B cell (primary cell): Measurements from ENCODE around the gene UBE2F. TPM values are rescaled to one million over a fixed set of nuclear protein-coding genes. Genes with fewer than 3 reads are reported as not detected.

Source experiments
- ATAC-seq: fragments of 200-7000 bp; cut with Tn5 transposase; one replicate; pipeline ENCODE4 v1.10.0; 2021; ENCODE audit warnings: low read depth, mild to moderate bottlenecking, moderate number of reproducible peaks, moderate library complexity
- CTCF ChIA-PET: fragments of 350-600 bp; sonication (Branson Sonifier 250); formaldehyde crosslinking; loops from one replicate; lab custom pipeline; 2021; ENCODE audit warnings: antibody characterized with exemption, inconsistent platforms; lab: Charles Lee
- POLR2A ChIA-PET: fragments of 350-600 bp; sonication (Branson Sonifier 250); formaldehyde crosslinking; loops from one replicate; lab custom pipeline; 2021; ENCODE audit warnings: antibody characterized with exemption; lab: Charles Lee
- DNase-seq: peaks from one replicate; pipeline ENCODE4 v3.0.0; 2013
- H2AFZ ChIP-seq: 2 replicates; pipeline ENCODE4 v1.6.1; 2012; ENCODE audit warnings: mild to moderate bottlenecking, low read depth, low read length; ENCODE audit not compliant: insufficient read depth, poor library complexity, severe bottlenecking
- H3K27ac ChIP-seq, 2 donors: 1 replicate in 1 of 2; 2 replicates in 1 of 2; pipeline ENCODE4 v1.5.1; 2012 to 2013; ENCODE audit warnings: low read length in 2 of 2, mild to moderate bottlenecking in 2 of 2, moderate library complexity in 1 of 2
- H3K27me3 ChIP-seq, 4 experiments: fragments of 200-600 bp in 1 of 4; sonication (generic) in 1 of 4; replicated peaks in 1 of 4; 1 replicate in 2 of 4; 2 replicates in 2 of 4; pipeline versions ENCODE4 v1.6.1 to v1.7.0; 2013 to 2016; ENCODE audit warnings: low read length in 3 of 4, mild to moderate bottlenecking in 2 of 4, mixed read lengths in 1 of 4, moderate library complexity in 1 of 4; ENCODE audit not compliant: insufficient read depth in 4 of 4, control insufficient read depth in 3 of 4; ENCODE audit errors: control extremely low read depth in 1 of 4
- H3K36me3 ChIP-seq, 2 experiments: replicated peaks in 1 of 2; 1 replicate in 1 of 2; 2 replicates in 1 of 2; pipeline versions ENCODE4 v1.6.1 to v1.7.1; 2013; ENCODE audit warnings: low read length in 1 of 2; ENCODE audit not compliant: insufficient read depth in 2 of 2, control insufficient read depth in 1 of 2; ENCODE audit errors: control extremely low read depth in 1 of 2, extremely low read depth in 1 of 2
- H3K4me1 ChIP-seq, 2 donors: fragments of 200-600 bp in 1 of 2; sonication (generic) in 1 of 2; 1 replicate in 1 of 2; 2 replicates in 1 of 2; pipeline versions ENCODE4 v1.5.1 to v1.6.1; 2013 to 2017; ENCODE audit warnings: low read length in 2 of 2; ENCODE audit not compliant: control insufficient read depth in 2 of 2, insufficient read depth in 2 of 2
- H3K4me2 ChIP-seq: replicated peaks from 2 replicates; pipeline ENCODE3; 2012; ENCODE audit warnings: mild to moderate bottlenecking, low read depth, low read length; ENCODE audit not compliant: poor library complexity, severe bottlenecking
- H3K4me3 ChIP-seq, 5 experiments: fragments of 200-600 bp in 1 of 5; sonication (generic) in 1 of 5; 1 replicate in 3 of 5; 2 replicates in 2 of 5; pipeline versions ENCODE4 v1.5.1 to v1.7.0; 2011 to 2016; ENCODE audit warnings: low read length in 4 of 5, mild to moderate bottlenecking in 4 of 5, low read depth in 2 of 5, control low read depth in 1 of 5, moderate library complexity in 1 of 5; ENCODE audit not compliant: insufficient read depth in 1 of 5; ENCODE audit errors: control extremely low read depth in 1 of 5, extremely low read depth in 1 of 5
- H3K79me2 ChIP-seq: fragments of 200-600 bp; sonication (generic); one replicate; pipeline ENCODE4 v1.6.0; 2016; ENCODE audit warnings: low read length; ENCODE audit not compliant: control insufficient read depth, insufficient read depth
- H3K9ac ChIP-seq: fragments of 200-600 bp; sonication (generic); 2 replicates; pipeline ENCODE4 v1.6.1; 2017; ENCODE audit warnings: mild to moderate bottlenecking, low read length, moderate library complexity
- H3K9me3 ChIP-seq, 3 donors: one replicate each; pipeline versions ENCODE4 v1.6.1 to v1.7.1; 2013; ENCODE audit warnings: low read length in 2 of 3; ENCODE audit not compliant: control insufficient read depth in 2 of 3, insufficient read depth in 1 of 3; ENCODE audit errors: control extremely low read depth in 1 of 3
- H4K20me1 ChIP-seq: 2 replicates; pipeline ENCODE4 v1.6.0; 2012; ENCODE audit warnings: mild to moderate bottlenecking, low read length; ENCODE audit not compliant: insufficient read depth, control insufficient read depth, poor library complexity, severe bottlenecking
- H3K27ac Mint-ChIP-seq: one replicate; pipeline ENCODE4 v1.8.0; 2021; ENCODE audit warnings: mixed read lengths
- H3K27me3 Mint-ChIP-seq: one replicate; pipeline ENCODE4 v1.8.0; 2021; ENCODE audit warnings: mixed read lengths
- H3K4me1 Mint-ChIP-seq: one replicate; pipeline ENCODE4 v1.8.0; 2021; ENCODE audit warnings: mixed read lengths
- H3K4me3 Mint-ChIP-seq: one replicate; pipeline ENCODE4 v1.8.0; 2021; ENCODE audit warnings: mixed read lengths
- H3K9me3 Mint-ChIP-seq: one replicate; pipeline ENCODE4 v1.8.0; 2022; ENCODE audit warnings: mixed read lengths; ENCODE audit not compliant: insufficient read depth
- EZH2 ChIP-seq: IDR thresholded peaks from 2 replicates; pipeline ENCODE4 v1.6.1; 2012; ENCODE audit warnings: borderline replicate concordance, low read depth, mild to moderate bottlenecking, moderate library complexity, low read length; ENCODE audit not compliant: insufficient read depth, poor library complexity, severe bottlenecking
- WGBS: methylation state at CpG from one replicate; pipeline ENCODE4 v1.1.5; 2013; ENCODE audit warnings: missing lambda C conversion rate; ENCODE audit not compliant: insufficient coverage; 5-methylcytosine and 5-hydroxymethylcytosine counted together
- intact Hi-C: fragments of 100-400 bp; cut with micrococcal nuclease; formaldehyde crosslinking; loops from one replicate; pipeline ENCODE4 v1.10.0; 2022
- polyA plus RNA-seq: library from polyadenylated mRNA; depleted of rRNA; stranded (reverse); fragments of >200 nt; gene quantifications from 2 replicates; pipeline ENCODE4 v1.2.3, GENCODE V29; 2012
- total RNA-seq, 2 donors: library from RNA; stranded (reverse); fragments of 120-200 nt in 1 of 2; gene quantifications; 1 replicate in 1 of 2; 2 replicates in 1 of 2; pipeline versions ENCODE4 v1.2.3 to v1.2.4, GENCODE V29; 2013 to 2022
- TF ChIP-seq, protein P1 (sequence below): fragments of 200-600 bp; IDR thresholded peaks from one replicate; pipeline ENCODE4 v1.8.0; 2022; ENCODE audit warnings: antibody characterized with exemption, mild to moderate bottlenecking

Gene UBE2F
- total and polyA plus RNA-seq, 2 donors (not counting 1 experiment from before 2014, with no cell fraction given) = 22.5 to 57.6 TPM

DNA sequence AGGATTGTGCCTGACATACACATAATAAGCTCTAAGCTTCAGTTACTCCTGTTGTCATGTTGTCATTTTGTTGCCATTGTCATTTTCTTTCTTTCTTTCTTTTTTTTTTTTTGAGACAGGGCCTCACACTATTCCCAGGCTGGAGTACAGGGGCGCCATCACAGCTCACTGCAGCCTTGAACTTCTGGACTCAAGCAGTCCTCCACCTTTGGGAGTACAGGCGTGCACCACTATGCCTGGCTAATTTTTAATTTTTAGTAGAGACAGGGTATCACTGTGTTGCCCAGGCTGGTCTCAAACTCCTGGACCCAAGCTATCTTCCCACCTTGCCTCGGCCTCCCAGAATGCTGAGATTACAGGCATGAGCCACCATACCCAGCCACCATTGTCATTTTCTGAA is 63.0 kb downstream of the UBE2F start:
- no peak for ATAC-seq
- Histone ChIP-seq H3K4me1 (no peaks in the 10 kb centered on the region), H3K4me3 (no peak overlapping the region), H3K27me3 (no peaks in the 10 kb centered on the region), H3K9ac (no peak overlapping the region), H4K20me1 (no peaks in the 10 kb centered on the region), H3K79me2 (no peaks in the 10 kb centered on the region), H3K9me3 (no peaks in the 10 kb centered on the region), H3K4me2 (no peak overlapping the region), H3K36me3 (peaks cover 0 to 29% of the 10 kb centered on the region in 2 experiments), H2AFZ (no peak overlapping the region), H3K27ac (no peak overlapping the region)
- WGBS = 100% methylated on average over 2 of the region's 3 CpGs
- Mint-ChIP-seq H3K9me3 (no peaks in the 10 kb centered on the region), H3K4me3 (no peak overlapping the region), H3K4me1 (no peaks in the 10 kb centered on the region), H3K27me3 (no peaks in the 10 kb centered on the region), H3K27ac (no peak overlapping the region)
- intact Hi-C loops = no loop called here
- no peak for DNase-seq
- POLR2A ChIA-PET = no interaction called here
- CTCF ChIA-PET = interaction anchor here (0.7 to 1.0 kb wide), 3 partner anchors 104 to 285 kb away, joined by 3 read pairs; no protein-coding TSS in a partner anchor
- no peak for TF ChIP-seq EZH2
- TF ChIP-seq, protein P1, sequence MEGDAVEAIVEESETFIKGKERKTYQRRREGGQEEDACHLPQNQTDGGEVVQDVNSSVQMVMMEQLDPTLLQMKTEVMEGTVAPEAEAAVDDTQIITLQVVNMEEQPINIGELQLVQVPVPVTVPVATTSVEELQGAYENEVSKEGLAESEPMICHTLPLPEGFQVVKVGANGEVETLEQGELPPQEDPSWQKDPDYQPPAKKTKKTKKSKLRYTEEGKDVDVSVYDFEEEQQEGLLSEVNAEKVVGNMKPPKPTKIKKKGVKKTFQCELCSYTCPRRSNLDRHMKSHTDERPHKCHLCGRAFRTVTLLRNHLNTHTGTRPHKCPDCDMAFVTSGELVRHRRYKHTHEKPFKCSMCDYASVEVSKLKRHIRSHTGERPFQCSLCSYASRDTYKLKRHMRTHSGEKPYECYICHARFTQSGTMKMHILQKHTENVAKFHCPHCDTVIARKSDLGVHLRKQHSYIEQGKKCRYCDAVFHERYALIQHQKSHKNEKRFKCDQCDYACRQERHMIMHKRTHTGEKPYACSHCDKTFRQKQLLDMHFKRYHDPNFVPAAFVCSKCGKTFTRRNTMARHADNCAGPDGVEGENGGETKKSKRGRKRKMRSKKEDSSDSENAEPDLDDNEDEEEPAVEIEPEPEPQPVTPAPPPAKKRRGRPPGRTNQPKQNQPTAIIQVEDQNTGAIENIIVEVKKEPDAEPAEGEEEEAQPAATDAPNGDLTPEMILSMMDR = no peak

GRCh38 chr2:238030422-238031155 is 63.8 kb downstream of the UBE2F start:
- Mint-ChIP-seq H3K4me1 (no peaks in the 10 kb centered on the region), H3K9me3 (no peaks in the 10 kb centered on the region), H3K4me3 (no peak overlapping the region), H3K27ac (no peak overlapping the region), H3K27me3 (no peaks in the 10 kb centered on the region)
- no peaks in the 10 kb centered on the region for H3K27me3 ChIP-seq
- H2AFZ ChIP-seq = no peak overlapping the region
- no peaks in the 10 kb centered on the region for H3K79me2 ChIP-seq
- H3K27ac ChIP-seq = no peak overlapping the region
- DNase-seq (no peak), ATAC-seq (no peak)
- H3K9ac ChIP-seq = no peak overlapping the region
- ChIA-PET POLR2A (no interaction called here), CTCF (interaction anchor here (0.8 kb wide), 1 partner anchor 285 kb away, joined by 3 read pairs; no protein-coding TSS in a partner anchor)
- peaks cover 1 to 31% of the 10 kb centered on the region in 2 experiments for H3K36me3 ChIP-seq
- TF ChIP-seq, protein P1 = no peak
- no peak for TF ChIP-seq EZH2
- WGBS = 81% methylated on average over 7 of the region's 8 CpGs
- H3K4me3 ChIP-seq = no peak overlapping the region
- no peak overlapping the region for H3K4me2 ChIP-seq
- H3K4me1 ChIP-seq = no peaks in the 10 kb centered on the region
- no peaks in the 10 kb centered on the region for H4K20me1 ChIP-seq
- intact Hi-C loops = no loop called here
- H3K9me3 ChIP-seq = no peaks in the 10 kb centered on the region
